Hepatocyte (in vitro differentiated cells): ENCODE data around the gene GRIK1. TPM values are rescaled to one million over a fixed set of nuclear protein-coding genes. Genes with fewer than 3 reads are reported as not detected.
A peak's percentile ranks its signal among the peaks of the same experiment; 100 is the strongest.

ENCODE experiments used
- DNase-seq: peaks from one replicate; pipeline ENCODE4 v3.0.0-alpha.2; 2016; ENCODE audit warnings: low spot score
- H2AFZ ChIP-seq: fragments of 200-600 bp; sonication (generic); 2 replicates; pipeline ENCODE4 v1.6.0; 2016; ENCODE audit warnings: antibody characterized with exemption, mild to moderate bottlenecking
- H3K27ac ChIP-seq: fragments of 200-600 bp; sonication (generic); 2 replicates; pipeline ENCODE4 v1.5.1; 2016; ENCODE audit warnings: mild to moderate bottlenecking
- H3K27me3 ChIP-seq: fragments of 200-600 bp; sonication (generic); 2 replicates; pipeline ENCODE4 v1.6.1; 2016
- H3K36me3 ChIP-seq: fragments of 200-600 bp; sonication (generic); replicated peaks from 2 replicates; pipeline ENCODE4 v1.5.1; 2016; ENCODE audit warnings: low read depth; ENCODE audit not compliant: insufficient read depth
- H3K4me1 ChIP-seq: fragments of 200-600 bp; sonication (generic); 2 replicates; pipeline ENCODE4 v1.5.1; 2016; ENCODE audit warnings: mild to moderate bottlenecking, moderate library complexity; ENCODE audit not compliant: insufficient read depth
- H3K4me2 ChIP-seq: fragments of 200-600 bp; sonication (generic); 2 replicates; pipeline ENCODE4 v1.6.0; 2016
- H3K4me3 ChIP-seq: fragments of 200-600 bp; sonication (generic); 2 replicates; pipeline ENCODE4 v1.5.1; 2016; ENCODE audit warnings: mild to moderate bottlenecking
- H3K79me2 ChIP-seq: fragments of 200-600 bp; sonication (generic); 2 replicates; pipeline ENCODE4 v1.6.0; 2017; ENCODE audit warnings: mild to moderate bottlenecking
- H3K9me2 ChIP-seq: fragments of 200-600 bp; sonication (generic); replicated peaks from 2 replicates; pipeline ENCODE4 v1.6.0; 2017; ENCODE audit warnings: mild to moderate bottlenecking; ENCODE audit not compliant: insufficient read depth
- H3K9me3 ChIP-seq: fragments of 200-600 bp; sonication (generic); 2 replicates; pipeline ENCODE4 v1.5.1; 2016; ENCODE audit warnings: low read depth, mild to moderate bottlenecking
- H4K20me1 ChIP-seq: fragments of 200-600 bp; sonication (generic); 2 replicates; pipeline ENCODE4 v1.6.0; 2016; ENCODE audit warnings: mild to moderate bottlenecking; ENCODE audit not compliant: insufficient read depth, poor library complexity, severe bottlenecking
- EZH2 ChIP-seq: fragments of 200-600 bp; sonication (generic); IDR thresholded peaks from 2 replicates; pipeline ENCODE4 v1.6.1; 2016; ENCODE audit warnings: antibody characterized with exemption, mild to moderate bottlenecking, borderline replicate concordance
- EZH2phosphoT487 ChIP-seq: fragments of 200-600 bp; sonication (generic); IDR thresholded peaks from one replicate; pipeline ENCODE4 v1.6.1; 2018; ENCODE audit warnings: antibody characterized with exemption, mild to moderate bottlenecking, low read depth, moderate library complexity; ENCODE audit not compliant: unreplicated experiment, severe bottlenecking
- WGBS: methylation state at CpG from one replicate; pipeline ENCODE4 v1.1.6; 2016; ENCODE audit warnings: low lambda C conversion rate; ENCODE audit errors: missing lambda C conversion rate; 5-methylcytosine and 5-hydroxymethylcytosine counted together
- polyA plus RNA-seq: library from polyadenylated mRNA; unstranded; fragments of >200 nt; fragmentation: Nextera tagmentation; extraction: Ambion mirVana; gene quantifications from 2 replicates; pipeline ENCODE4 v1.2.1, GENCODE V29; 2016
- total RNA-seq: library from RNA; depleted of rRNA; stranded (reverse); fragments of >200 nt; gene quantifications from 2 replicates; pipeline ENCODE4 v1.2.3, GENCODE V29; 2014
- TF ChIP-seq, protein P1 (sequence below): fragments of 200-600 bp; sonication (generic); IDR thresholded peaks from 2 replicates; pipeline ENCODE4 v1.5.1; 2016; ENCODE audit warnings: antibody characterized with exemption, mild to moderate bottlenecking; ENCODE audit not compliant: poor library complexity

The GRIK1 gene
- total and polyA plus RNA-seq, 2 experiments from 2014 or later: 0.77 to 2.3 TPM

DNA sequence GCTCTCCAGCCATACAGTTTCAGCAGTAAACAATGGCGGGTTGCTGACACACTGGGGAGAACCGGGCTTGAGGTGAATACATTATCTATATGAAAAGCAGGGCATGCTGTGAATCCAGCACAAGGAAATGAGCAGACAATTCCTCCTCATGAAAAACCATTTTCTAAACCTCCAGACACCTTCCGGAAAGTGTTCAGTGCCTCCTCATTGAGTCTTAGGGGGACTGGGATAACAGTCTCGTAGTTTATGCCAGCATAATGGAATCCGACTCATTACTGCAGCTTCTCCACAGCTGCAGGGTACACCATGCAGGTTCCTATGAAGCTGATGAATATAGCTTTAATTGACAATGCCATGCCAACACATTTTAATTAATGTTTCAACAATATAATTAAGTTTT, 356.9 kb downstream of the GRIK1 start:
- TF ChIP-seq, protein P1, sequence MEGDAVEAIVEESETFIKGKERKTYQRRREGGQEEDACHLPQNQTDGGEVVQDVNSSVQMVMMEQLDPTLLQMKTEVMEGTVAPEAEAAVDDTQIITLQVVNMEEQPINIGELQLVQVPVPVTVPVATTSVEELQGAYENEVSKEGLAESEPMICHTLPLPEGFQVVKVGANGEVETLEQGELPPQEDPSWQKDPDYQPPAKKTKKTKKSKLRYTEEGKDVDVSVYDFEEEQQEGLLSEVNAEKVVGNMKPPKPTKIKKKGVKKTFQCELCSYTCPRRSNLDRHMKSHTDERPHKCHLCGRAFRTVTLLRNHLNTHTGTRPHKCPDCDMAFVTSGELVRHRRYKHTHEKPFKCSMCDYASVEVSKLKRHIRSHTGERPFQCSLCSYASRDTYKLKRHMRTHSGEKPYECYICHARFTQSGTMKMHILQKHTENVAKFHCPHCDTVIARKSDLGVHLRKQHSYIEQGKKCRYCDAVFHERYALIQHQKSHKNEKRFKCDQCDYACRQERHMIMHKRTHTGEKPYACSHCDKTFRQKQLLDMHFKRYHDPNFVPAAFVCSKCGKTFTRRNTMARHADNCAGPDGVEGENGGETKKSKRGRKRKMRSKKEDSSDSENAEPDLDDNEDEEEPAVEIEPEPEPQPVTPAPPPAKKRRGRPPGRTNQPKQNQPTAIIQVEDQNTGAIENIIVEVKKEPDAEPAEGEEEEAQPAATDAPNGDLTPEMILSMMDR: no peak
- no peak for TF ChIP-seq EZH2
- no peak for TF ChIP-seq EZH2phosphoT487
- H3K27ac ChIP-seq: no peak overlapping the region
- DNase-seq: no peak
- H4K20me1 ChIP-seq: no peaks in the 10 kb centered on the region
- peaks cover 22% of the 10 kb centered on the region for H3K4me1 ChIP-seq
- no peaks in the 10 kb centered on the region for H3K79me2 ChIP-seq
- H3K27me3 ChIP-seq: no peaks in the 10 kb centered on the region
- no peaks in the 10 kb centered on the region for H3K9me2 ChIP-seq
- H3K4me3 ChIP-seq: no peak overlapping the region
- no peaks in the 10 kb centered on the region for H3K36me3 ChIP-seq
- 95% methylated on average over 5 of the region's 5 CpGs for WGBS
- H2AFZ ChIP-seq: no peak overlapping the region
- H3K9me3 ChIP-seq: no peaks in the 10 kb centered on the region
- H3K4me2 ChIP-seq: no peak overlapping the region

- Histone ChIP-seq H3K4me1 (peaks cover 19% of the 10 kb centered on the region), H3K36me3 (no peaks in the 10 kb centered on the region), H3K27me3 (no peaks in the 10 kb centered on the region), H4K20me1 (no peaks in the 10 kb centered on the region), H2AFZ (no peak overlapping the region), H3K9me3 (no peaks in the 10 kb centered on the region), H3K79me2 (no peaks in the 10 kb centered on the region), H3K9me2 (no peaks in the 10 kb centered on the region), H3K27ac (peak overlapping the region; percentile 52), H3K4me3 (no peak overlapping the region), H3K4me2 (peak overlapping the region; percentile 63)
- DNase-seq: peak; percentile 30
- 72% methylated on average over 5 of the region's 5 CpGs for WGBS
- TF ChIP-seq EZH2: no peak
- no peak for TF ChIP-seq EZH2phosphoT487
- TF ChIP-seq, protein P1: no peak
These were observed 358.4 kb downstream of the GRIK1 start for GRCh38 chr21:29581393-29581792.

DNA sequence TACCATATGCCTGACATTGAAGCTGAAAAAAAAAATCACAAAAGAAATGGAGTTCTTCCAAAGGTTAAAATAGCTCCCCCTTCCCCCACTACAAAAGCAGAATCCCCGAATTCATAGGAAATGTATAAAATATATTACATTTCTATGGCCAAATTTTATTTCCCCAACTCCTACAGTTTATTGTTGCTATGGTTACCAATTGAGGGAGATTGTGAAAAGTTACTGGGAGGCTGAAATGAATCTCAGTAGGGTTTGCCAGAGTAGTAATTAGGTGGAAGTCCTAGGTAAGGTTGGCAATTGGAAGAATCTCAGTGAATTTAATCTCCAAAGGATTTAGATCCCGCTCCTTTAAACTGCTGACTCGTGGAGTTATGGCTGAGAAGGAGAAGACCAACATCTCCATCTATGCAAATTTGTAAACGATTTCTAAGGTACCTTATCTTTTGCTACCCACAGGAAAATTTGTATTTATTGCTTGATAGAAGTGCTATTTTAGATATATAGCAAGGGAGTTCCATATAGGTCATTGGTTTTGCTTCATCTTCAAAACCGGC, 359.0 kb downstream of the GRIK1 start:
- TF ChIP-seq, protein P1: no peak
- no peak for TF ChIP-seq EZH2
- TF ChIP-seq EZH2phosphoT487: no peak
- Histone ChIP-seq H3K9me3 (no peaks in the 10 kb centered on the region), H3K4me3 (no peak overlapping the region), H3K36me3 (no peaks in the 10 kb centered on the region), H3K27me3 (no peaks in the 10 kb centered on the region), H3K4me2 (peak overlapping the region; percentile 63), H4K20me1 (no peaks in the 10 kb centered on the region), H3K9me2 (no peaks in the 10 kb centered on the region), H3K27ac (peak overlapping the region; percentile 52), H3K4me1 (peaks cover 13% of the 10 kb centered on the region), H2AFZ (no peak overlapping the region), H3K79me2 (no peaks in the 10 kb centered on the region)
- WGBS: 89% methylated on average over 5 of the region's 5 CpGs
- DNase-seq: no peak

GRCh38 chr21:29578306-29578705, 361.5 kb downstream of the GRIK1 start:
- H2AFZ ChIP-seq: no peak overlapping the region

More at GRCh38 chr21:29578306-29578705, 361.5 kb downstream of the GRIK1 start:
- Histone ChIP-seq H3K27ac (no peak overlapping the region), H3K4me2 (no peak overlapping the region), H3K9me2 (no peaks in the 10 kb centered on the region), H3K9me3 (no peaks in the 10 kb centered on the region), H3K4me3 (no peak overlapping the region), H3K36me3 (no peaks in the 10 kb centered on the region), H4K20me1 (no peaks in the 10 kb centered on the region), H3K79me2 (no peaks in the 10 kb centered on the region), H3K27me3 (no peaks in the 10 kb centered on the region), H3K4me1 (peaks cover 8% of the 10 kb centered on the region)
- TF ChIP-seq EZH2phosphoT487: no peak
- TF ChIP-seq, protein P1: no peak
- 62% methylated on average over 7 of the region's 7 CpGs for WGBS
- no peak for DNase-seq
